SKM-1 (cell line): ENCODE measurements around the gene COA1.
"Not testable (repeated sequence)": the region's sequence is repeated elsewhere in the genome, so short reads cannot be mapped to it uniquely, and the experiment has no call there.

ENCODE experiments used
- DNase-seq: peaks from one replicate; lab custom pipeline; 2025; ENCODE audit not compliant: unreplicated experiment; lab: John Stamatoyannopoulos, UW

COA1 gene

GRCh38 chr7:43758029-43758821 lies 28.9 kb upstream of the COA1 start, which contains the start of gene BLVRA:
BLVRA (plus strand) TSS chr7:43758680; CDS start chr7:43771159, 12,479 bp downstream.
- no peak for DNase-seq

- DNase-seq = no peak
Measured at GRCh38 chr7:43757073-43757720, 27.9 kb upstream of the COA1 start.

- no peak for DNase-seq
Measured at GRCh38 chr7:43756368-43757072, 27.2 kb upstream of the COA1 start.

GRCh38 chr7:43754596-43754995 lies 25.3 kb upstream of the COA1 start:
- DNase-seq = no peak

- no peak for DNase-seq
Measured at GRCh38 chr7:43753843-43754242, 24.5 kb upstream of the COA1 start.

GRCh38 chr7:43753271-43753810 lies 24.0 kb upstream of the COA1 start:
- no peak for DNase-seq

GRCh38 chr7:43752411-43752810 lies 23.1 kb upstream of the COA1 start:
- DNase-seq = no peak

- DNase-seq = no peak
Measured at GRCh38 chr7:43750016-43750887, 20.9 kb upstream of the COA1 start.

GRCh38 chr7:43749383-43749940 lies 20.1 kb upstream of the COA1 start:
- no peak for DNase-seq

GRCh38 chr7:43747328-43748105 lies 18.2 kb upstream of the COA1 start:
- no peak for DNase-seq

GRCh38 chr7:43742692-43743091 lies 13.4 kb upstream of the COA1 start:
- no peak for DNase-seq

GRCh38 chr7:43737467-43738127 lies 8.3 kb upstream of the COA1 start:
- DNase-seq = no peak

GRCh38 chr7:43735802-43736603 lies 6.7 kb upstream of the COA1 start:
- DNase-seq = no peak

GRCh38 chr7:43735403-43735801 lies 6.1 kb upstream of the COA1 start:
- DNase-seq = no peak

- DNase-seq = not testable (repeated sequence)
Measured at GRCh38 chr7:43734575-43735332, 5.4 kb upstream of the COA1 start.

- DNase-seq = not testable (repeated sequence)
Measured at GRCh38 chr7:43731494-43731893, 2.2 kb upstream of the COA1 start.

GRCh38 chr7:43729924-43730248 lies 563 bp upstream of the COA1 start:
- no peak for DNase-seq

- DNase-seq = no peak
Measured at GRCh38 chr7:43727494-43727893, 1.8 kb downstream of the COA1 start.
